GM12873 (cell line): Measurements from ENCODE around the gene BCKDK.

Experiments
- TF ChIP-seq, protein P1 (sequence below): IDR thresholded peaks from 2 replicates; pipeline ENCODE4 v1.5.1; 2012; ENCODE audit warnings: low read depth, mild to moderate bottlenecking, moderate library complexity, low read length, control low read depth; ENCODE audit not compliant: insufficient read depth; ENCODE audit errors: missing control alignments

The BCKDK gene

DNA sequence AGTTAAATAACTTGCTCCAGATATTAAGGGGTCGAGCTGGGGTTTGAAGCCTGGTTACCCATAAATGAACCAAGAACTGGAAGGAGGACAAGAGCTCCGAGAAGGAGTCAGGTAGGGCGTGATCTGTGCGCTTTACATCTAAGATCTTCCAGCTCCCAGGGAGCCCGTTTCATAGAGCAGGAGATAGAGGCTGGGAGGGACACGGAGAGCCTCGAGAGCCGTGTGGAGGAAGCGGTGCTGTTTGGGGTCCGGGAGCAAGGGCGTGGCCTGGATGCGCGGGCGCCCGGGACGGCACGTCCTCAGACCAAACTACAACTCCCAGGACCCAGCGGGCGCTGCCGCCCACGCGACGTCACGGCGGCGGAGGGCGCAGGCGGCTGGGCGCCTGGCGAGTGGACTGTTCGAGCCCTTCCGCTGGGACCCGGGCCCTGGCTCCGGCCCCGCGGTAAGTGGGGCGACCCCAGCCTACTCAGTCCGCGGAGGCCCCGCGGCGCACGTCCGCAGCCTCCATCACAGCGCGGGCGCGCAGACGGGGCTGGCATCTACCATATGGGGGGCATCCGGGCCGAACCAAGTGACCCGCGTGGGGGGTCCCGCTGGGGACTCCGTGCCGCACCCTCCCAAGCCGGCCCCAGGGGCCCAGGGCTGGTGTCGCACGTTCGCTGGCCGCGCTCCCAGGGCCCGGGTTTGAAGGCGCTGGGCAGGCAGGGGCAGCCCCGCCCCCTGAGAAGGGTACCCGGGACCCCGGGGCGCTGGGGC lies at the start of gene BCKDK:
Gene BCKDK (plus strand): TSS at position 352 of the 759 bp plus-strand sequence. CDS start 838 bp downstream, outside the sequence.
- TF ChIP-seq, protein P1, sequence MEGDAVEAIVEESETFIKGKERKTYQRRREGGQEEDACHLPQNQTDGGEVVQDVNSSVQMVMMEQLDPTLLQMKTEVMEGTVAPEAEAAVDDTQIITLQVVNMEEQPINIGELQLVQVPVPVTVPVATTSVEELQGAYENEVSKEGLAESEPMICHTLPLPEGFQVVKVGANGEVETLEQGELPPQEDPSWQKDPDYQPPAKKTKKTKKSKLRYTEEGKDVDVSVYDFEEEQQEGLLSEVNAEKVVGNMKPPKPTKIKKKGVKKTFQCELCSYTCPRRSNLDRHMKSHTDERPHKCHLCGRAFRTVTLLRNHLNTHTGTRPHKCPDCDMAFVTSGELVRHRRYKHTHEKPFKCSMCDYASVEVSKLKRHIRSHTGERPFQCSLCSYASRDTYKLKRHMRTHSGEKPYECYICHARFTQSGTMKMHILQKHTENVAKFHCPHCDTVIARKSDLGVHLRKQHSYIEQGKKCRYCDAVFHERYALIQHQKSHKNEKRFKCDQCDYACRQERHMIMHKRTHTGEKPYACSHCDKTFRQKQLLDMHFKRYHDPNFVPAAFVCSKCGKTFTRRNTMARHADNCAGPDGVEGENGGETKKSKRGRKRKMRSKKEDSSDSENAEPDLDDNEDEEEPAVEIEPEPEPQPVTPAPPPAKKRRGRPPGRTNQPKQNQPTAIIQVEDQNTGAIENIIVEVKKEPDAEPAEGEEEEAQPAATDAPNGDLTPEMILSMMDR, result no peak

DNA sequence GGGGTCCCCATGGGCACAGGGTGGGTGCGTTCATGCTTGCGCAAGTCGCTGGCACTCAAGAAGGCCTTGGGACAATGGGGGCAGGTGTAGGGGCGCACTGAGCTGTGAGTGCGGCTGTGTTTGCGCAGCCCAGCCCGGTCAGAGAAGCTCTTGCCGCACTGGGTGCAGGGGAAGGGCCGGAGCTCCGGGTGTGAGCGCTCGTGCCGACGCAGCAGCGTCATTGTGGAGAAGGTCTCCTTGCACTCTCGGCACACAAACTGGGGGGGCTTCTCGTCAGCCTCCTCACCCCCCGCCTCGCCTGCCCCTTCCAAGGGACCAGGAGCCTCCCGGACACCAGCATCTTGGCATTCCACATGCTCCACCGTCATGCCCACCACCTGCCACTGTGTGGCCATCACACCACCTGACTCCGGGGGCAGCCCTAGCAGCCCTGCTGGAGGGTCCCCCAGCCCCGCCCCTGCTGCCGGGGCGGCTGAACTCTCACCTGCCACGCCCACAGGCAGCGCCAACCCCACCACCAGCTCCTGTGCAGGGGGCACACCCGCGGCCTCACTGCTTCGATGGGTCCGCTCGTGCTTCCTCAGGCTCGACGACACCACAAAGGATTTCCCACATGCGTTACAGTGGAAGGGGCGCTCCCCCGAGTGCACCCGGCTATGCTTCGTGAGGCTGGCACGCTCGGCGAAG lies 46.9 kb upstream of the BCKDK start:
- TF ChIP-seq, protein P1, result no peak

DNA sequence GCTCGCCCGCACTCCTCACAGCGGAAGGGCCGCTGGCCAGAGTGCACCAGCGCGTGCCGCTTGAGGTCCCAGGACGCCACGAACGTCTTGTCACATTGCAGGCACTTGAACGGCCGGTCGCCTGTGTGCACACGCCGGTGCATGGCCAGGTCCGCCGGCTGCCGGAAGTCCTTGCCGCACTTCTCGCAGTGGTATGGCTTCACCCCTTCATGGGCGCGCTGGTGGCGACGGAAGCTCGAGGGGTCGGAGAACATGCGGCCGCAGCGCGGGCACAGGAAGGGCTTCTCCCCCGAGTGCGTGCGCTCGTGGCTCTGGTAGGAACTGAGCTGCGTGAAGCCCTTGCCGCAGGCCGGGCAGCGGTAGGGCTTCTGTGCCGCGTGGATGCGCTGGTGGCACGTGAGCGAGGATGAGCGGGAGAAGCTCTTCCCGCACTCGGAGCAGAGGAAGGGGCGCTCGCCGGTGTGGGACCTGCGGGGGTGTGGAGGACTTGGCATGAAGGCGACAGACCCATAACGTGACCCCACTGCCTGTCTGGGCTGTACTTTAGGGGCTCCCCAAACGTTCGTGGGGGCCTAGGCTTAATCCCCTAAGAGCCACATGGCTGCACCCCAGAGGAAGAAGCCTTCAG lies 46.3 kb upstream of the BCKDK start:
- TF ChIP-seq, protein P1, result no peak

DNA sequence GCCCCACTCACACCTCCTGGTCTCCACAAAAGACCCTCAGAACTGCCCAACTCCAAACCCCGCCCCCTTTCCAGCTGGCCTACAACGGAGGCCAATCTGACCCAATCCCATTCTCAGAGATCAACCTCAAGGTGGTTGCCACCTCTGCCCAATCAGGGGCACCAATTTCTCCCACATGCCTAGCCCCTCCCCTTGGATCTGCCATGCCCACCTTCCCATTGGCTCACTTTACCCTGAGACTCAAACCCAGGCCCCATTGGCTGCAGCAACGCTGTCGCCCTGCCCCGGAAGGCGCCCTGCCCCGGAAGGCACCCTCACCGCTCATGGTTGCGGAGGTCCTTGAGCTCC lies 44.7 kb upstream of the BCKDK start:
- TF ChIP-seq, protein P1, result no peak

DNA sequence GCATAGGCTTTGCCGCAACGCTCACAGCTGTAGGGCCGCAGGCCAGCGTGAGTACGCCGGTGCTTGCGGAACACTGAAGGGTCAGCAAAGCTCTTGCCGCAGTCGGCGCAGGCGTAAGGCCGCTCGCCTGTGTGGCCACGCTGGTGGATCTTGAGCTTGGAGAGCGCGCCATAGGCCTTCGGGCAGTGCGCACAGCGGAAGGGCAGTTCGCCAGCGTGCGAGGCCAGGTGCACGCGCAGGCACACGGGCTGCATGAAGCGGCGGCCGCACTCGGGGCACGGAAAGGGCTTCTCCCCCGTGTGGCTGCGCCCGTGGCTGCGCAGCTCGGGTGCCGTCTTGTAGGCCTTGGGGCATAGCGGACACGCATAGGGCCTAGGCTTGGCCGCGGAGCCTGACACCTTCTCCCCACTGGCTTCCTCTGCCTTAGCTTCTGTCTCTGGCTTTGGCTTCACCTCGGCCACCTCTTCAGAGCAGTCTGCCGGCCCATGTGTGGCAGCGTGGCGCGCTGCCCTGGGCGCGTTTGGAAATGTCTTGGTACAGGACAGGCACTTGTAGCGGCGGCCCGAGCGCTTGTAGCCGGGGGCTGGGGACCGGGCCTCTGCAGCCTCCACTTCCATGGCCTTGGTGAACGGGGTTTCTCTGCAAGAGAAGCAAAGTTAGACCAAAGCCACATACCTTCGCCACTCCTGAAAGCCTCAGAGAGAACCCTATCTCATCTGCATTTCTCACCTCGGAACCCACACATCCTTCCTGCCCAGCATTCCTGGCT lies 44.2 kb upstream of the BCKDK start:
- TF ChIP-seq, protein P1, result no peak

DNA sequence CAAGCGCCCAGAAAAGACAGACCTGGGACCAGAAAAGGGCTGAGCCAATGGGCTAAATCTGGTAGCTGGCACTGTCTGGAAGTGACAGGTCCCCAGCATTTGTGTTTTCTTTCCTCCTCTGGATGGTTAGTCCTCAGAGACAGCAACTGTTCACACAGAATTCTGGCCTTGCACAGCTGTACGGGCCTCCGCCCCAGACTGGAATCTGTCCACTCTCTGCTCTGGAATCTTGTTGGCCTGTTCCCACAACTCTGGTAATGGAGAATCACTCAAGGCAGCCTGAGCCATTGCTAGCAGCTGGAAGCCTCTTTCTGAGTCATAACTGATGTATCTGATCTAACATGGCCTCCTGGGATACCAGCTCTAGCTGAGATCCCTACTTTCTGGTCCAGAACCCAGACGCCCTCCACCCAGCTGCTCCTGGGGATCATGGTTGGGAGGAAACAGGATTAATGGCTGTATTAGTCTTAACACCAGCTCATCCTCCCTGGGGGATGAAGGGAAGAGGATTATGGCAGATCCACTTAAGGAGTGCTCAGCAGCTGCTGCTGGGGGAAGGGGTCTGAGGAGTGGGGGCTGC lies 43.2 kb upstream of the BCKDK start:
- TF ChIP-seq, protein P1, result no peak
